ENCODE measurements around the gene SCRG1.

SCRG1 gene

DNA sequence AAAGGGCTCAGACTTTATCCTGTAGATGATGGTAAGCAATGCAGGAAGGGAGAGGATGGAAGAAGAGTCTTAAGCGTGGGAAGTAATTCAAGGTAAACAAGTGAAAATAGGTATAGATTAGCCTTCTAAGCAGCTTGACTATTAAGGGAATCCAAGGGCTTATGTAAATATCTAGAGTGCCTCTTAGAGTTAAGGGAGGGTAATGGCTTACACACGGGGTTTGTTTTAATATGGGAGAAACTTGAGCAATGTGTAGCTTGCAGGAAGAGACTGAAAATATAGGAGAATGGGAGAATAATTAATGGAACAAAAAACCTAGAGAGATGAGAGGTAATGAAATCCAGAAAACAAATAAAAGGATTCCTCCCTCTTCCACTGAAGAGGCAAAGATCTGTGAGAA lies 41.0 kb downstream of the SCRG1 start:
- no peak for DNase-seq

DNA sequence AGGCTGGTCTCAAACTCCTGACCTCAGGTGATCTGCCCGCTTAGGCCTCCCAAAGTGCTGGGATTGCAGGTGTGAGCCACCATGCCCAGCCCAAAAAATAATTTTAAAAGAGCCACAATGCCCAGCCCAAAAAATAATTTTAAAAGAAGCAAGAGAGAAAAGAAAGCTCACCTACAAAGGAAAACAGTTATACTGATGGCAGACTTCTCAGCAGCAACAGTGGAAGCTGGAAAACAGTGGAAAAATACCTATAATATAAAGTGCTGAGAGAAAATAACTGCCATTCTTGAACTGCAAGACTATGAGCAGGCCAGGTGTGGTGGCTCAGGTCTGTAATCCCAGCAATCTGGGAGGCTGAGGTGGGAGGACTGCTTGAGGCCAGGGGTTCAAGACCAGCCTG lies 51.4 kb downstream of the SCRG1 start:
- DNase-seq = no peak

GRCh38 chr4:173346074-173346473 lies 52.8 kb downstream of the SCRG1 start:
- no peak for DNase-seq

GRCh38 chr4:173345648-173346047 lies 53.3 kb downstream of the SCRG1 start:
- DNase-seq = no peak

- DNase-seq = no peak
Measured at GRCh38 chr4:173343832-173344397, 55.0 kb downstream of the SCRG1 start.

- no peak for DNase-seq
Measured at GRCh38 chr4:173337463-173337862, 61.5 kb downstream of the SCRG1 start.

DNA sequence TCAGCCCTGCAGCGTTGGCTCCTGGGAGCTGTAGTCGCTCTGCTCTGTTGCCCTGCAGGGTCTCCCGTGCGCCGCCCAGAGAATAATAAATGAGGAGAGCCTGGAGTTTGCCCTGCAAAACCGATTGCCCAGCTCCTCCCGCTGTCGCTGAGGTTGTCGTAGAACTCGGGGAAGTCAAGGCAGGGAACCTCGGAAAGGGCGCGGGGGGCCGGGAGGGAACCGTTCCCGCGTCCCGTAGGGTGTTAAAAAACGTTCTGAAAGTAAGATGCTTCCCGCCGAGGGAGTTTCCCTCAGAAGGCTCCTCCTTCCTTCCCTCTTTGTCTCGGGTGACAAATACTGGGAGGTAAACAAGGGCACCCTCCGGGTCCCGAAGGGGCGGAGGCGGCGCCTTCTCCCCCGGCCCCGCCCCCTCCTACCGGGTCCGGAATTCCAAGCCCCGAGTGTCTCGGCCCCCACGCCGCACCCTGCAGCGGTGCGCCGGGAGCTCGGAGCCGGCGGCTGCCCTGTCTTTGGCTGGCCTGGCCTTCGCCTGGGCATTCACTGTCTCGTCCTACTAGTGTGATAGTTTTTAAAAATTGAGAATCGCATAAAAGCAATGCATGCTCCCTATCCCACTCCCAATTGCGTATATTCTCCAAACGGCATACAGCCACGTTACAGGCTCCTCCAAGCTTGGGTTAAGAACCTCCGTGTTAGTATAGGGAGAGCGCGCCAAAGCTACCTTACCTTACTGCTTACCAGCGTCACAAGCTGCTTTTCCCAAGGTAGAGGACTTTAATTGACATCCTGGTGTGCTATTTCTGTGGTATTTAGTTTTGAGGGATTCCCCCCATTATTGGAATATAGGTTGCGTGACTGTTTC lies 63.8 kb downstream of the SCRG1 start:
- peak; percentile 83 for DNase-seq

Measured in femur (tissue), 1 donor.